Measurements from ENCODE around the gene PLEKHA8.

DNA sequence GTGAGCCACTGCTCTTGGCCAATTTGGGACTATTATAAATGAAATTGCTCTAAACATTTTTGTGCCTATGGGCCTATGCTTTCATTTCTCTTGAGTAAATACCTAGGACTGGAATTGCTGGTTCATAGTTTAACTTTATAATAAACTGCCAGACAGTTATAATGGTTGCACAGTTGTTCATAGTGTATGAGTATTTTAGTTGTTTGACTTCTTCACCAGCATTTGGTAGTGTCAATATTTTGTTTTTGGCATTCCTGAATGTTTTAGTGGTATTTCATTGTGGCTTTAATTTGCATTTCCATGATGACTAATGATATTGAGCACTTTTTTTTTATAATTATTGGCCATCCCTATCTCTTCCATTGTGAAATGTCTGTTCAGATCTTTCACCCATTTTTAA, 29.5 kb downstream of the PLEKHA8 start:
- TF ChIP-seq, protein P1, sequence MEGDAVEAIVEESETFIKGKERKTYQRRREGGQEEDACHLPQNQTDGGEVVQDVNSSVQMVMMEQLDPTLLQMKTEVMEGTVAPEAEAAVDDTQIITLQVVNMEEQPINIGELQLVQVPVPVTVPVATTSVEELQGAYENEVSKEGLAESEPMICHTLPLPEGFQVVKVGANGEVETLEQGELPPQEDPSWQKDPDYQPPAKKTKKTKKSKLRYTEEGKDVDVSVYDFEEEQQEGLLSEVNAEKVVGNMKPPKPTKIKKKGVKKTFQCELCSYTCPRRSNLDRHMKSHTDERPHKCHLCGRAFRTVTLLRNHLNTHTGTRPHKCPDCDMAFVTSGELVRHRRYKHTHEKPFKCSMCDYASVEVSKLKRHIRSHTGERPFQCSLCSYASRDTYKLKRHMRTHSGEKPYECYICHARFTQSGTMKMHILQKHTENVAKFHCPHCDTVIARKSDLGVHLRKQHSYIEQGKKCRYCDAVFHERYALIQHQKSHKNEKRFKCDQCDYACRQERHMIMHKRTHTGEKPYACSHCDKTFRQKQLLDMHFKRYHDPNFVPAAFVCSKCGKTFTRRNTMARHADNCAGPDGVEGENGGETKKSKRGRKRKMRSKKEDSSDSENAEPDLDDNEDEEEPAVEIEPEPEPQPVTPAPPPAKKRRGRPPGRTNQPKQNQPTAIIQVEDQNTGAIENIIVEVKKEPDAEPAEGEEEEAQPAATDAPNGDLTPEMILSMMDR (IDR thresholded peaks at IDR 0.05): no peak
- TF ChIP-seq POLR2A (IDR thresholded peaks at IDR 0.05): no peak

Data from adrenal gland (tissue), 5 donors.